H1 (cell line): ENCODE data around the gene IQGAP1. TPM values are rescaled to one million over a fixed set of nuclear protein-coding genes. Genes with fewer than 3 reads are reported as not detected.

Experiments
- RNF2 ChIP-seq: fragments of 200-900, 300-1000 bp; sonication (generic); IDR thresholded peaks from 2 replicates; pipeline ENCODE4 v1.7.1; 2016; ENCODE audit warnings: borderline replicate concordance, low read depth, mild to moderate bottlenecking, antibody characterized with exemption, low read length; ENCODE audit not compliant: poor library complexity, severe bottlenecking; ENCODE audit errors: missing control alignments
- polyA plus RNA-seq, 7 experiments: library from polyadenylated mRNA; depleted of rRNA in 3 of 7; stranded (reverse) in 5 of 7; unstranded in 2 of 7; fragments of >200 nt in 5 of 7; fragments of 200-250 nt in 2 of 7; gene quantifications; 1 replicate in 5 of 7; 2 replicates in 1 of 7; 4 replicates in 1 of 7; pipeline versions ENCODE4 v1.2.1 to v1.2.3, GENCODE V29; 2011 to 2013; ENCODE audit warnings: missing spikeins in 2 of 7, mixed read lengths in 2 of 7
- total RNA-seq: library from RNA; stranded (reverse); fragmentation: NEBNext Ultra II Directional; extraction: Animal tissue kit (Norgen Biotek cat#: 25700); gene quantifications from 2 replicates; pipeline ENCODE4 v1.2.1, GENCODE V29; 2021

Gene IQGAP1
- total and polyA plus RNA-seq, 2 of the 8 experiments (the other 6 are each of a cell fraction or from before 2014, with no cell fraction given): 56.0 to 138 TPM

- no peak for TF ChIP-seq RNF2
Observed at GRCh38 chr15:90465140-90465929, 77.3 kb downstream of the IQGAP1 start (continued).
